ENCODE data around the gene FSHR.
A peak's percentile ranks its signal among the peaks of the same experiment; 100 is the strongest.

Gene FSHR

DNA sequence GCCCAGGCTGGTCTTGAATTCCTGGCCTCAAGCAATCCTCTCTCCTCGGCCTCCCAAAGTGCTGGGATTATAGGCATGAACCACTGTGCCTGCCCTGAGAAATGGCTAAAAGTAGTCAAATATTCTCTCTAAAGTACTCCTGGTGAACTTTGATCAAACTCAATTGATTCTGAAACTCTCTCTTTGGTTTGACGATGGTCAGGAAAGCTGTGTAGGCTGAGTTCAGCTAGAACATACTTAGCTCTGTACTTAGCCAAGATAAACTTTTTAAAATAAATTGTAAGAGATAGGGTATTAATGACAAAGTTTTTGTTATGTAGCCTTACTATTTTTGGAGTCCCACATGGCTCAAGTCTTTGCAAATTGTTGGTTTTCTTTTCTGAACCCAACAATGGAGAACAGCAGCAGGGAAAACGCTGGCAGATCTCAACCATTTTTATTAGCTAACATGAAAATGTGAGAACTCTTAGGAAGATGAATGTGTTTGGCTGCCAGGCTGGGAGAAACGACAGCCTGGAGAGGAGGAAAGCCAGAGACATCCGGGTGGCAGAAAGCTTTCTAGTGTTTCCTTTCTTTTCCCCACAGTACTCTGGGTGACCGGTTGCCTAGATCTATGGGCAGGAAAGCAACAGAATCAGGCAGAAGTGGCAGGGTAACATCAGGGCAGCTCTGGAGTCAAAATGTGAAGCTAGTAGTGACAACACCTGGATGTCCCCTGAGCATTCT lies 205.8 kb downstream of the FSHR start:
- DNase-seq (ENCODE audit: low read depth) = no peak
- H3K4me3 ChIP-seq (ENCODE audit: low read depth, low read length) = no peak overlapping the region
- TF ChIP-seq, protein P1, sequence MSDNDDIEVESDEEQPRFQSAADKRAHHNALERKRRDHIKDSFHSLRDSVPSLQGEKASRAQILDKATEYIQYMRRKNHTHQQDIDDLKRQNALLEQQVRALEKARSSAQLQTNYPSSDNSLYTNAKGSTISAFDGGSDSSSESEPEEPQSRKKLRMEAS (IDR thresholded peaks at IDR 0.05; ENCODE audit: low read depth, low read length) = no peak
- TF ChIP-seq MYC (IDR thresholded peaks at IDR 0.05; ENCODE audit: low read depth, low read length) (no peak), POLR2A (IDR thresholded peaks at IDR 0.05; ENCODE audit: extremely low read depth, insufficient read length) (no peak)
- TF ChIP-seq, protein P2, sequence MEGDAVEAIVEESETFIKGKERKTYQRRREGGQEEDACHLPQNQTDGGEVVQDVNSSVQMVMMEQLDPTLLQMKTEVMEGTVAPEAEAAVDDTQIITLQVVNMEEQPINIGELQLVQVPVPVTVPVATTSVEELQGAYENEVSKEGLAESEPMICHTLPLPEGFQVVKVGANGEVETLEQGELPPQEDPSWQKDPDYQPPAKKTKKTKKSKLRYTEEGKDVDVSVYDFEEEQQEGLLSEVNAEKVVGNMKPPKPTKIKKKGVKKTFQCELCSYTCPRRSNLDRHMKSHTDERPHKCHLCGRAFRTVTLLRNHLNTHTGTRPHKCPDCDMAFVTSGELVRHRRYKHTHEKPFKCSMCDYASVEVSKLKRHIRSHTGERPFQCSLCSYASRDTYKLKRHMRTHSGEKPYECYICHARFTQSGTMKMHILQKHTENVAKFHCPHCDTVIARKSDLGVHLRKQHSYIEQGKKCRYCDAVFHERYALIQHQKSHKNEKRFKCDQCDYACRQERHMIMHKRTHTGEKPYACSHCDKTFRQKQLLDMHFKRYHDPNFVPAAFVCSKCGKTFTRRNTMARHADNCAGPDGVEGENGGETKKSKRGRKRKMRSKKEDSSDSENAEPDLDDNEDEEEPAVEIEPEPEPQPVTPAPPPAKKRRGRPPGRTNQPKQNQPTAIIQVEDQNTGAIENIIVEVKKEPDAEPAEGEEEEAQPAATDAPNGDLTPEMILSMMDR (IDR thresholded peaks at IDR 0.05; ENCODE audit: low read depth, low read length) = no peak

DNA sequence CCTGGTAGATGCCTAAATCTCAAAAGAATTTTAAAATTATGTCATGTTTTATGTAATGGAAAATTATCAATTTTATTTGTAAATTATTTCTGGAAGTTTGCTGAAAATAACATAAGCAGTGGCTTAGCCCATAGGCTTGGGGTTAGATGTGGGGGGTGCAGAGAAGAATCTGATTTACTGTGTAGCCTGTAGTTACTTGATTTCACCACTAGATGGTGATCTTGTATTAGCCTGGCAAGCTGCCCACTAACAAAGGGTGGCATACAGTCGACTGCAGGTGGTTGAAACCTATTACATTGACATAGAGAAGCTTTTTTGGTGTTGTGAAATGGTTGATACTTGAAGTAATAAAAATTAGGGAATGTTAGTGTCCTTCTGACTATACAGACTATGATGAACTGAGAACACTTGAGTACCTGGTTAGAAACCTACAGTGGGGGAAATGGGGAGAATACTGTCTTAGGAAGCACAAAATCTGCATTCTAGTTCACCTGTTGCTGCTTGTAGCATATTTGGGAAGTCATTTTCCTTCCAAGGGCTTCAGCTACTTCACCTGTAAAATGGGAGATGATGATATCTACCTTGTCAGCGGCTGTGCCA lies 207.8 kb downstream of the FSHR start:
- H3K4me3 ChIP-seq (ENCODE audit: low read depth, low read length) = no peak overlapping the region
- TF ChIP-seq, protein P2 (IDR thresholded peaks at IDR 0.05; ENCODE audit: low read depth, low read length) = peak; percentile 71
- TF ChIP-seq MYC (IDR thresholded peaks at IDR 0.05; ENCODE audit: low read depth, low read length) (0 out of 2 replicates have a peak, but pooled peaks have one; percentile 11), POLR2A (IDR thresholded peaks at IDR 0.05; ENCODE audit: extremely low read depth, insufficient read length) (no peak)
- TF ChIP-seq, protein P1 (IDR thresholded peaks at IDR 0.05; ENCODE audit: low read depth, low read length) = 0 out of 2 replicates have a peak, but pooled peaks have one; percentile 28
- DNase-seq (ENCODE audit: low read depth) = peak; percentile 68

DNA sequence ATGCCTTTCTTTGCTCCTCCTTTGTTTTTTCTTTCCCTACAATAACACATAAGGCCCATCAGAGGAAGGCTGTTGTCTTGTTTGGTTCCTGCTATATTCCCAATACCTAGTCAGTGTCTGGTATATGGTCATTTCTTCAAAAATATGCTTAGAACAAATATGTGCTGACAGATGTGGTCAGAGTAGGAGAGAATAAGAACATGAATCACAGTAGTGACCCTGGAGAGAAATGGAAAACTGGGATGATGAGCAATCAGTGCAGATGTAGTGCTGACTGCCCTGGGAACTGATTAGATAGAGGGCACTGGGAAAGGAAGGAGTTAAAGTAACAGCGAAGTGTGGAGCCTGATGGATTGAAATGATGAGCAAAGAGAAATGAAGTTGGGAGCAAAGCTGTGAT lies 209.4 kb downstream of the FSHR start:
- no peak overlapping the region for H3K4me3 ChIP-seq (ENCODE audit: low read depth, low read length)
- DNase-seq (ENCODE audit: low read depth) = no peak
- TF ChIP-seq, protein P2 (IDR thresholded peaks at IDR 0.05; ENCODE audit: low read depth, low read length) = no peak
- TF ChIP-seq, protein P1 (IDR thresholded peaks at IDR 0.05; ENCODE audit: low read depth, low read length) = no peak
- TF ChIP-seq MYC (IDR thresholded peaks at IDR 0.05; ENCODE audit: low read depth, low read length) (no peak), POLR2A (IDR thresholded peaks at IDR 0.05; ENCODE audit: extremely low read depth, insufficient read length) (no peak)

DNA sequence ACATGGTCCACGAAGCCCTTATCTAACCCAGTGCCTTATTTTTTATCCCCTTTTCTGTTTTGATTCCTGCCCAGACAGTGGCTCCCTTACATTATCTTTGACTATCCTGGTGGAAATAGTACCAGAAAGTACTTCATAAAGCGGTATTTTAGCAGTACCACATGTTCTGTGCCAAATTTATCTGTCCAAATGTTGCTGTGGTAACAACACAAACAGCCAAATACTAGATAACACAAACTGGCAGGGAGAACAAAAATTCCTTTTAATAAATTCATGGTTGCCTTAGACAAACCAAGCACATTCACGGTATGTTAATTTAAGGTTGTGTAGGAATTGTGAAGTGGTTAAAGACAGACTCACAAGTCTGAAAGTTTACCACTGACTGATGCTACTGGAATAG lies 210.9 kb downstream of the FSHR start:
- no peak overlapping the region for H3K4me3 ChIP-seq (ENCODE audit: low read depth, low read length)
- DNase-seq (ENCODE audit: low read depth) = no peak
- TF ChIP-seq POLR2A (IDR thresholded peaks at IDR 0.05; ENCODE audit: extremely low read depth, insufficient read length) = no peak
- TF ChIP-seq MYC (IDR thresholded peaks at IDR 0.05; ENCODE audit: low read depth, low read length) = no peak
- TF ChIP-seq, protein P2 (IDR thresholded peaks at IDR 0.05; ENCODE audit: low read depth, low read length) = no peak
- TF ChIP-seq, protein P1 (IDR thresholded peaks at IDR 0.05; ENCODE audit: low read depth, low read length) = no peak

DNA sequence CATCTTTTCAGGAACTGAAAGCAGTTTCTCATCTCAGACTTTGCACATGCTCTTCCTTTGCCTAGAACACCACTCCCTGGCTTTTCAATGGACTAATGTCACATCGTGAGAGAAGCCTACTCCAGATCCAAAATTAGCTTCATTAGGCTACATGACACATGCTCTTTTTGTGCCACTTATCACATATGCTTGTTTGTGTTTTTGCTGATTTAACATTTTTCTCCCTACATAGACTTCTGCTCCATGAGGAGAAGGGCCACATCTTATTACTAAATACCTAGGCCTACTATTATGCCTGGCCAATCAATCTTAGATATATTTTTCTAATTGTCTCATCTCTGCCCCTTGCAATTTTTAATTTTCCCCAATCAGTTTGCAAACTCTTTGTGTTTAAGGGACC lies 212.4 kb downstream of the FSHR start:
- DNase-seq (ENCODE audit: low read depth) = no peak
- no peak overlapping the region for H3K4me3 ChIP-seq (ENCODE audit: low read depth, low read length)
- TF ChIP-seq POLR2A (IDR thresholded peaks at IDR 0.05; ENCODE audit: extremely low read depth, insufficient read length) = no peak
- TF ChIP-seq, protein P1 (IDR thresholded peaks at IDR 0.05; ENCODE audit: low read depth, low read length) = no peak

DNA sequence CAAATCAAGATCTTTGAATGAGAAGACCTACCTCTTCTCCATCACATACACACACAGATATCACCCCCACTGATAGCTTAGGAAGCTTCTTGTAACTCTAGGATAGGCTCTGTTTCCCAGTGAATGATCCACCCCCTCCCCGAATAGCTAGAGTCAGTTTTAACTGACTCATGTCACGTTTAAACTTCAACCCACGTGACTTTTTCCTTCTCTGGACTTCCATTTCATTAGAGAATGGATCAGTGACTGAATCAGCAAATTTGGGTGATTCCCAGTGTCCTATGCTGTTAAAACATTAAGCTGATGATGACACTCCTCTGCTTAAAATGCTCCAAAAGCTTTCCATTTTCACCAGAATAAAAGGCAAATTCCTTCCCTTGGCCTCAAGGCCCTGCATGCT lies 212.9 kb downstream of the FSHR start:
- TF ChIP-seq, protein P2 (IDR thresholded peaks at IDR 0.05; ENCODE audit: low read depth, low read length) = no peak
- TF ChIP-seq MYC (IDR thresholded peaks at IDR 0.05; ENCODE audit: low read depth, low read length) = no peak
- TF ChIP-seq POLR2A (IDR thresholded peaks at IDR 0.05; ENCODE audit: extremely low read depth, insufficient read length) = no peak
- TF ChIP-seq, protein P1 (IDR thresholded peaks at IDR 0.05; ENCODE audit: low read depth, low read length) = no peak
- no peak overlapping the region for H3K4me3 ChIP-seq (ENCODE audit: low read depth, low read length)
- DNase-seq (ENCODE audit: low read depth) = no peak
